ENCODE results near the gene CYTH3. TPM values are rescaled to one million over a fixed set of nuclear protein-coding genes. Genes with fewer than 3 reads are reported as not detected.
A peak's percentile ranks its signal among the peaks of the same experiment; 100 is the strongest.

The CYTH3 gene
- total and polyA plus RNA-seq, 2 of the 13 experiments (the other 11 are each of a cell fraction or from before 2014, with no cell fraction given), result 3.1 to 3.8 TPM

- TF ChIP-seq ZNF574 (CRISPR knock-in tag; IDR thresholded peaks at IDR 0.05) (0 out of 2 replicates have a peak, but pooled peaks have one; percentile 35), BCL6 (CRISPR knock-in tag; IDR thresholded peaks at IDR 0.05) (peak; percentile 97), ZFX (CRISPR knock-in tag; IDR thresholded peaks at IDR 0.05; ENCODE audit: low read depth) (peak; percentile 28; the same call in 1 of the 2 replicates), ZBTB43 (CRISPR knock-in tag; conservative IDR thresholded peaks at IDR 0.05) (peak; percentile 76; the same call in 1 of the 2 replicates), DPF2 (CRISPR knock-in tag; IDR thresholded peaks at IDR 0.05; ENCODE audit: borderline replicate concordance, low read depth) (0 out of 2 replicates have a peak, but pooled peaks have one; percentile 39), FUBP1 (CRISPR knock-in tag; IDR thresholded peaks at IDR 0.05; ENCODE audit: borderline replicate concordance) (no peak), ARID5B (CRISPR knock-in tag; IDR thresholded peaks at IDR 0.05) (peak; percentile 77), PRPF4 (IDR thresholded peaks at IDR 0.05; ENCODE audit: low read depth, low read length, poor library complexity, severe bottlenecking) (no peak)
Observed at GRCh38 chr7:6317797-6318438, 45.5 kb upstream of the CYTH3 start (continued).
